Liver (tissue), 3 donors: ENCODE results near the gene BICDL2.

Experiments
- GABPA ChIP-seq, 2 donors: IDR thresholded peaks in 1 of 2; conservative IDR thresholded peaks in 1 of 2; 2 replicates each; pipeline ENCODE4 v1.6.1; 2016; ENCODE audit warnings: antibody characterized with exemption in 2 of 2, mild to moderate bottlenecking in 1 of 2, moderate library complexity in 1 of 2
- TF ChIP-seq, protein P1 (sequence below): fragments of 150-350 bp; IDR thresholded peaks from 2 replicates; pipeline ENCODE4 v1.5.1; 2017; ENCODE audit warnings: improper control_type of control experiment, low read depth, low read length; ENCODE audit not compliant: missing input control
- TF ChIP-seq, protein P2 (sequence below): IDR thresholded peaks from 2 replicates; pipeline ENCODE4 v1.6.1; 2016; ENCODE audit warnings: antibody characterized with exemption
- TF ChIP-seq, protein P3 (sequence below): IDR thresholded peaks from 2 replicates; pipeline ENCODE4 v1.6.1; 2016; ENCODE audit warnings: antibody characterized with exemption
- donor health status: healthy.
- donor health status: healthy.

DNA sequence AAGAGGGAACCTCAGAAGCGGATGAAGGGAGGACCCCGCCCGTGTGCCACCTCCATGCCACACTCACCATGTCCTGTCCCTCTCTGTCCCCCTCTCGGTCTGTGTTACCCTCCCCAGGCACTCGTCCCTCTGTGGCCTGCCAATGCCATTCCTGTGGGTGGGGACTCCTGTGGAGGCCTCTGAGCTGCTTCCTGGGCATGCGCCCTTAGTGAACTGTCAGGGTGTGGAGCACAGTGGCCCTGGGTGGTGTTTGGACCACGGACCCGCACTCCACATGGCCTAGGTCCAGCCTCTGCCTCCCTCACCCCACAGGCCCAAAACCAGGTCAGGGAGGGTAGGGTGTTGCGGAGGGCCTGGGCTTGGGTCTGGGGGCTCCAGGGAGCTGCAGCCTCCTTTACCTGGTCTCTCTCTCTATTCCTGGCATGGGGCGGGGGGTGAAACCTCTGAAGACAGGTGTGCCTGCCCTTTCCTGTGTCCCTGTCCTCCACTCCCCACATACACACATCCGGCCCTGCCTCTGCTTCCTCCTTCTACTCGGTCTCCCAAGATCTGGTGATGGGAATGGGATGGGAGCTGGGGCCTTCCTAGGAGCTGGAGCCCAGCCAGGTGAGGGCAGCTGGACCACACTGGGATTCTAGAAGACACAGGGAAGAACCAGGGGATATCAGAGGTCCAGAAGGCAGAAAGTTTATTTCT lies 45.0 kb downstream of the BICDL2 start:
- TF ChIP-seq, protein P1, sequence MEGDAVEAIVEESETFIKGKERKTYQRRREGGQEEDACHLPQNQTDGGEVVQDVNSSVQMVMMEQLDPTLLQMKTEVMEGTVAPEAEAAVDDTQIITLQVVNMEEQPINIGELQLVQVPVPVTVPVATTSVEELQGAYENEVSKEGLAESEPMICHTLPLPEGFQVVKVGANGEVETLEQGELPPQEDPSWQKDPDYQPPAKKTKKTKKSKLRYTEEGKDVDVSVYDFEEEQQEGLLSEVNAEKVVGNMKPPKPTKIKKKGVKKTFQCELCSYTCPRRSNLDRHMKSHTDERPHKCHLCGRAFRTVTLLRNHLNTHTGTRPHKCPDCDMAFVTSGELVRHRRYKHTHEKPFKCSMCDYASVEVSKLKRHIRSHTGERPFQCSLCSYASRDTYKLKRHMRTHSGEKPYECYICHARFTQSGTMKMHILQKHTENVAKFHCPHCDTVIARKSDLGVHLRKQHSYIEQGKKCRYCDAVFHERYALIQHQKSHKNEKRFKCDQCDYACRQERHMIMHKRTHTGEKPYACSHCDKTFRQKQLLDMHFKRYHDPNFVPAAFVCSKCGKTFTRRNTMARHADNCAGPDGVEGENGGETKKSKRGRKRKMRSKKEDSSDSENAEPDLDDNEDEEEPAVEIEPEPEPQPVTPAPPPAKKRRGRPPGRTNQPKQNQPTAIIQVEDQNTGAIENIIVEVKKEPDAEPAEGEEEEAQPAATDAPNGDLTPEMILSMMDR: no peak
- TF ChIP-seq, protein P2, sequence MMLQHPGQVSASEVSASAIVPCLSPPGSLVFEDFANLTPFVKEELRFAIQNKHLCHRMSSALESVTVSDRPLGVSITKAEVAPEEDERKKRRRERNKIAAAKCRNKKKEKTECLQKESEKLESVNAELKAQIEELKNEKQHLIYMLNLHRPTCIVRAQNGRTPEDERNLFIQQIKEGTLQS: no peak
- TF ChIP-seq GABPA (IDR thresholded peaks at IDR 0.05 in 1 of 2, conservative IDR thresholded peaks at IDR 0.05 in 1 of 2): no peak
- TF ChIP-seq, protein P3, sequence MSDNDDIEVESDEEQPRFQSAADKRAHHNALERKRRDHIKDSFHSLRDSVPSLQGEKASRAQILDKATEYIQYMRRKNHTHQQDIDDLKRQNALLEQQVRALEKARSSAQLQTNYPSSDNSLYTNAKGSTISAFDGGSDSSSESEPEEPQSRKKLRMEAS: no peak
